Measurements from ENCODE around the gene CDC34. TPM values are rescaled to one million over a fixed set of nuclear protein-coding genes. Genes with fewer than 3 reads are reported as not detected.

CDC34 gene
- total RNA-seq, 2 donors from 2014 or later, result 128 to 138 TPM

- WGBS, 2 experiments (ENCODE audit: insufficient coverage in 1 of 2, insufficient read length in 1 of 2), result 90 to 92% methylated on average over 20 to 31 of the region's 31 CpGs
- no peaks in the 10 kb centered on the region for H3K4me1 ChIP-seq (ENCODE audit: control insufficient read depth, insufficient read depth, low read length)
- peaks cover 6% of the 10 kb centered on the region for H3K36me3 Mint-ChIP-seq (ENCODE audit: low read depth)
Observed at GRCh38 chr19:543910-544608, 12.5 kb downstream of the CDC34 start, which contains the start of gene GZMM. Gene GZMM, plus strand, starts transcription at chr19:544053. Its CDS starts 19 bp downstream, at chr19:544072.

GRCh38 chr19:547117-547516 is 15.6 kb downstream of the CDC34 start:
- Histone ChIP-seq H3K4me1 (ENCODE audit: control insufficient read depth, insufficient read depth, low read length) (no peaks in the 10 kb centered on the region), H3K36me3 (ENCODE audit: control insufficient read depth, insufficient read depth, low read length) (no peaks in the 10 kb centered on the region), H3K27me3 (ENCODE audit: control insufficient read depth, insufficient read depth, low read length, poor library complexity, severe bottlenecking) (no peaks in the 10 kb centered on the region), H3K9ac (ENCODE audit: extremely low read depth, low read length, poor library complexity, severe bottlenecking) (no peak overlapping the region), H3K27ac (ENCODE audit: low read depth, low read length) (no peak overlapping the region), H3K4me3 (ENCODE audit: low read length) (no peak overlapping the region), H3K9me3 (ENCODE audit: control insufficient read depth, low read length) (no peaks in the 10 kb centered on the region)
- no peak for TF ChIP-seq CTCF (conservative IDR thresholded peaks at IDR 0.05)
- whole genome bisulfite sequencing, 2 experiments (ENCODE audit: insufficient coverage in 1 of 2, insufficient read length in 1 of 2), result 91 to 95% methylated on average over 11 to 15 of the region's 15 CpGs
- no peaks in the 10 kb centered on the region for H3K4me1 Mint-ChIP-seq
- peaks cover 6% of the 10 kb centered on the region for H3K36me3 Mint-ChIP-seq (ENCODE audit: low read depth)
- no peak for DNase-seq
- no peak overlapping the region for H3K4me3 Mint-ChIP-seq
- H3K9me3 Mint-ChIP-seq, result no peaks in the 10 kb centered on the region
- peaks cover 4% of the 10 kb centered on the region for H3K27me3 Mint-ChIP-seq (ENCODE audit: insufficient read depth)
- no peak overlapping the region for H3K27ac Mint-ChIP-seq

More at GRCh38 chr19:543910-544608, 12.5 kb downstream of the CDC34 start, which contains the start of gene GZMM:
- no peaks in the 10 kb centered on the region for H3K36me3 ChIP-seq (ENCODE audit: control insufficient read depth, insufficient read depth, low read length)
- no peak for TF ChIP-seq CTCF (conservative IDR thresholded peaks at IDR 0.05)
- H3K27me3 ChIP-seq (ENCODE audit: control insufficient read depth, insufficient read depth, low read length, poor library complexity, severe bottlenecking), result no peaks in the 10 kb centered on the region
- no peak within 1 kb of the TSS for H3K4me3 ChIP-seq (ENCODE audit: low read length)
- no peak within 1 kb of the TSS for H3K9ac ChIP-seq (ENCODE audit: extremely low read depth, low read length, poor library complexity, severe bottlenecking)
- Mint-ChIP-seq H3K4me3 (no peak within 1 kb of the TSS), H3K4me1 (no peaks in the 10 kb centered on the region), H3K27me3 (ENCODE audit: insufficient read depth) (no peaks in the 10 kb centered on the region), H3K27ac (peak within 1 kb of the TSS; percentile 24), H3K9me3 (no peaks in the 10 kb centered on the region)
- DNase-seq, result peak; percentile 39
- no peaks in the 10 kb centered on the region for H3K9me3 ChIP-seq (ENCODE audit: control insufficient read depth, low read length)
- H3K27ac ChIP-seq (ENCODE audit: low read depth, low read length), result no peak within 1 kb of the TSS

- H3K9me3 ChIP-seq (ENCODE audit: control insufficient read depth, low read length), result no peaks in the 10 kb centered on the region
- no peak overlapping the region for H3K4me3 Mint-ChIP-seq
- peak; percentile 44 for DNase-seq
- no peaks in the 10 kb centered on the region for H3K9me3 Mint-ChIP-seq
- peaks cover 4% of the 10 kb centered on the region for H3K27me3 Mint-ChIP-seq (ENCODE audit: insufficient read depth)
- 88 to 91% methylated on average over 10 to 26 of the region's 26 CpGs for WGBS, 2 experiments (ENCODE audit: insufficient coverage in 1 of 2, insufficient read length in 1 of 2)
- no peak overlapping the region for H3K27ac ChIP-seq (ENCODE audit: low read depth, low read length)
- H3K36me3 ChIP-seq (ENCODE audit: control insufficient read depth, insufficient read depth, low read length), result no peaks in the 10 kb centered on the region
- no peaks in the 10 kb centered on the region for H3K4me1 ChIP-seq (ENCODE audit: control insufficient read depth, insufficient read depth, low read length)
- no peak overlapping the region for H3K9ac ChIP-seq (ENCODE audit: extremely low read depth, low read length, poor library complexity, severe bottlenecking)
- H3K4me3 ChIP-seq (ENCODE audit: low read length), result no peak overlapping the region
- H3K27me3 ChIP-seq (ENCODE audit: control insufficient read depth, insufficient read depth, low read length, poor library complexity, severe bottlenecking), result no peaks in the 10 kb centered on the region
- TF ChIP-seq CTCF (conservative IDR thresholded peaks at IDR 0.05), result no peak
- no peaks in the 10 kb centered on the region for H3K4me1 Mint-ChIP-seq
- H3K36me3 Mint-ChIP-seq (ENCODE audit: low read depth), result peaks cover 3% of the 10 kb centered on the region
- no peak overlapping the region for H3K27ac Mint-ChIP-seq
Observed at GRCh38 chr19:547836-548720, 16.5 kb downstream of the CDC34 start.
